Activated naive CD8-positive, alpha-beta T cell (primary cell): ENCODE results near the gene TRAPPC14.
"Not testable (repeated sequence)": the region's sequence is repeated elsewhere in the genome, so short reads cannot be mapped to it uniquely, and the experiment has no call there.

Experiments used
- H3K27ac Mint-ChIP-seq: one replicate; pipeline ENCODE4 v1.8.0; 2021; ENCODE audit warnings: mixed read lengths
- H3K27me3 Mint-ChIP-seq: one replicate; pipeline ENCODE4 v1.8.0; 2021; ENCODE audit warnings: mixed read lengths
- H3K36me3 Mint-ChIP-seq: one replicate; pipeline ENCODE4 v1.8.0; 2021; ENCODE audit warnings: mixed read lengths
- H3K4me1 Mint-ChIP-seq: one replicate; pipeline ENCODE4 v1.8.0; 2021; ENCODE audit warnings: low read depth, mixed read lengths
- H3K4me3 Mint-ChIP-seq: one replicate; pipeline ENCODE4 v1.8.0; 2021; ENCODE audit warnings: mild to moderate bottlenecking, mixed read lengths
- H3K9me3 Mint-ChIP-seq: one replicate; pipeline ENCODE4 v1.8.0; 2021; ENCODE audit warnings: low read depth, mixed read lengths

The TRAPPC14 gene

GRCh38 chr7:100158229-100159098 is at the start of gene TRAPPC14:
Gene TRAPPC14, minus strand, starts transcription at chr7:100158723. Its CDS starts 224 bp downstream, at chr7:100158499.
- no peaks in the 10 kb centered on the region for H3K9me3 Mint-ChIP-seq
- H3K4me1 Mint-ChIP-seq = peaks cover 56% of the 10 kb centered on the region
- peak within 1 kb of the TSS; percentile 85 for H3K4me3 Mint-ChIP-seq
- H3K27me3 Mint-ChIP-seq = no peaks in the 10 kb centered on the region
- H3K27ac Mint-ChIP-seq = peak within 1 kb of the TSS; percentile 81
- no peaks in the 10 kb centered on the region for H3K36me3 Mint-ChIP-seq

- Mint-ChIP-seq H3K36me3 (peaks cover 7% of the 10 kb centered on the region), H3K4me1 (peaks cover 14% of the 10 kb centered on the region), H3K9me3 (no peaks in the 10 kb centered on the region), H3K4me3 (no peak overlapping the region), H3K27me3 (no peaks in the 10 kb centered on the region), H3K27ac (no peak overlapping the region)
Measured at GRCh38 chr7:100204454-100204853, 45.9 kb upstream of the TRAPPC14 start.

DNA sequence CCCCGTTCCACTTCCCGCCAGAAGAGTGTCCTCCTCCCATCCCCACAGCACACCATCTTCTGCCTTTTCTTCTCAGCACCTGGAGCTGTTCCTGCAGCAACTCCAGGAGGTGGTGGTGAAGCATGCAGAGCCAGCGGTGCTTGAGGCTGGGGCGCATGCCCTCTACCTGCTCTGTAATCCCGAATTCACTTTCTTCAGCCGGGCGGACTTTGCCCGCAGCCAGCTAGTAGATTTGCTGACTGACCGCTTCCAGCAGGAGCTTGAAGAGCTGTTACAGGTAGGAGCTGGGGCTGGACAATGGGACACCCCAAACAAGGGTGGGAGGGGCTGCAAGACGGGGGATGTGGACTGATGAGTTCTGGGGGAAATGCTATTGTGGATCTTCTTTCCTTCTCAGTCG is 42.2 kb upstream of the TRAPPC14 start:
- no peak overlapping the region for H3K27ac Mint-ChIP-seq
- H3K4me3 Mint-ChIP-seq = no peak overlapping the region
- H3K4me1 Mint-ChIP-seq = peaks cover under 1% of the 10 kb centered on the region
- peaks cover 7% of the 10 kb centered on the region for H3K36me3 Mint-ChIP-seq
- no peaks in the 10 kb centered on the region for H3K27me3 Mint-ChIP-seq
- H3K9me3 Mint-ChIP-seq = no peaks in the 10 kb centered on the region

GRCh38 chr7:100198266-100198665 is 39.7 kb upstream of the TRAPPC14 start:
- no peaks in the 10 kb centered on the region for H3K27me3 Mint-ChIP-seq
- H3K27ac Mint-ChIP-seq = no peak overlapping the region
- peaks cover 14% of the 10 kb centered on the region for H3K4me1 Mint-ChIP-seq
- H3K36me3 Mint-ChIP-seq = peaks cover 3% of the 10 kb centered on the region
- H3K9me3 Mint-ChIP-seq = no peaks in the 10 kb centered on the region
- no peak overlapping the region for H3K4me3 Mint-ChIP-seq

- not testable (repeated sequence) for H3K27ac Mint-ChIP-seq, H3K4me3 Mint-ChIP-seq, H3K27me3 Mint-ChIP-seq, H3K9me3 Mint-ChIP-seq, H3K36me3 Mint-ChIP-seq
- peaks cover 37% of the 10 kb centered on the region for H3K4me1 Mint-ChIP-seq
Measured at GRCh38 chr7:100195901-100196322, 37.4 kb upstream of the TRAPPC14 start.

GRCh38 chr7:100195222-100195621 is 36.7 kb upstream of the TRAPPC14 start:
- H3K27ac Mint-ChIP-seq = no peak overlapping the region
- H3K4me1 Mint-ChIP-seq = peaks cover 43% of the 10 kb centered on the region
- H3K4me3 Mint-ChIP-seq = no peak overlapping the region
- no peaks in the 10 kb centered on the region for H3K9me3 Mint-ChIP-seq
- peaks cover 3% of the 10 kb centered on the region for H3K36me3 Mint-ChIP-seq
- H3K27me3 Mint-ChIP-seq = no peaks in the 10 kb centered on the region

GRCh38 chr7:100192969-100193368 is 34.4 kb upstream of the TRAPPC14 start:
- Mint-ChIP-seq H3K27ac (peak overlapping the region; percentile 46), H3K4me3 (no peak overlapping the region), H3K4me1 (peaks cover 50% of the 10 kb centered on the region), H3K9me3 (no peaks in the 10 kb centered on the region), H3K27me3 (no peaks in the 10 kb centered on the region), H3K36me3 (no peaks in the 10 kb centered on the region)

DNA sequence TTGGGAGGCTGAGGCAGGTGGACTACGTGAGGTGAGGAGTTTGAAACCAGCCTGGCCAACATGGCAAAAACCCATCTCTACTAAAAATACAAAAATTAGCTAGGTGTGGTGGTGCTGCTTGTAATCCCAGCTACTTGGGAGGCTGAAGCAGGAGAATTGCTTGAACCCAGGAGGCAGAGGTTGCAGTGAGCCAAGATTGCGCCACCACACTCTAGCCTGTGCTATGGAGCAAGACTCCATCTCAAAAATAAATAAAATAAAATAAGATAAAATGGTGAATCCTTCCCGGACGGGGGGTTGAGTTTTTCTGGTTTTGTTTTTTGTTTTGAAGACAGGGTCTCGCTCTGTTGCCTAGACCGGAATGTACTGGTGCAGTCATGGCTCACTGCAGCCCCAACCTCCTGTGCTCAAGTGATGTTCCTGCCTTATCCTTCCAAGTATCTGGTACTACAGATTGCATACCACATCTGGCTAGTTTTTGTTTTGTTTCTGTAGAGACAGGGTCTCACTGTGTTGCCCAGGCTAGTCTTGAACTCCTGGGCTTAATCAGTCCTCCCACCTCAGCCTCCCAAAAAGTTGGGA is 33.8 kb upstream of the TRAPPC14 start:
- H3K36me3 Mint-ChIP-seq, H3K9me3 Mint-ChIP-seq, H3K27me3 Mint-ChIP-seq, H3K4me3 Mint-ChIP-seq: not testable (repeated sequence)
- peak overlapping the region; percentile 54 for H3K27ac Mint-ChIP-seq
- H3K4me1 Mint-ChIP-seq = peaks cover 50% of the 10 kb centered on the region

- H3K9me3 Mint-ChIP-seq = no peaks in the 10 kb centered on the region
- H3K4me1 Mint-ChIP-seq = peaks cover 50% of the 10 kb centered on the region
- no peak overlapping the region for H3K4me3 Mint-ChIP-seq
- H3K27ac Mint-ChIP-seq = peak overlapping the region; percentile 54
- H3K36me3 Mint-ChIP-seq = no peaks in the 10 kb centered on the region
- H3K27me3 Mint-ChIP-seq = no peaks in the 10 kb centered on the region
Measured at GRCh38 chr7:100191775-100192174, 33.3 kb upstream of the TRAPPC14 start.

GRCh38 chr7:100190048-100190711 is 31.7 kb upstream of the TRAPPC14 start:
- no peaks in the 10 kb centered on the region for H3K36me3 Mint-ChIP-seq
- peaks cover 45% of the 10 kb centered on the region for H3K4me1 Mint-ChIP-seq
- no peaks in the 10 kb centered on the region for H3K9me3 Mint-ChIP-seq
- H3K27me3 Mint-ChIP-seq = no peaks in the 10 kb centered on the region
- no peak overlapping the region for H3K4me3 Mint-ChIP-seq
- peak overlapping the region; percentile 86 for H3K27ac Mint-ChIP-seq

GRCh38 chr7:100189061-100189460 is 30.5 kb upstream of the TRAPPC14 start:
- no peaks in the 10 kb centered on the region for H3K9me3 Mint-ChIP-seq
- H3K4me3 Mint-ChIP-seq = no peak overlapping the region
- no peaks in the 10 kb centered on the region for H3K36me3 Mint-ChIP-seq
- peaks cover 40% of the 10 kb centered on the region for H3K4me1 Mint-ChIP-seq
- H3K27ac Mint-ChIP-seq = no peak overlapping the region
- H3K27me3 Mint-ChIP-seq = no peaks in the 10 kb centered on the region

DNA sequence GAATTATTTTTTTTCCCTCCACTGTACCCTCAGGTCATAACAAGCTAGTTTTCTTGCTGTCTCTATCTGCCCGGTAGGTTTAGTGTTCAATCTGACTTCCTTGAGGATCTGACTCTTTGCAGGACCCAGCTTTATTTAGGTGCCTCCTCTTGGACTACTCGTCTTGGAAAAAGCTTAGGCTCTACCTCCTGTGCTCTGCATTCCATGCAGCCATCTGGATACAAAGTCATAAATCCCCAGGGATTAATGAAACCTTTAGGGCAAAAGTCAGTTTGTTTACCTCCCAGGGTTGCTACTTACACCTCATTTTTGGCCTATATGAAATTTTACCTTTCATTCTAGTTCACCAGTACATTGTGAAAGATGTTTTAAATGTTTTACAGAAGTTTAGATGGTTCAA is 27.2 kb upstream of the TRAPPC14 start:
- H3K36me3 Mint-ChIP-seq = no peaks in the 10 kb centered on the region
- H3K27me3 Mint-ChIP-seq = no peaks in the 10 kb centered on the region
- no peak overlapping the region for H3K27ac Mint-ChIP-seq
- H3K4me3 Mint-ChIP-seq = no peak overlapping the region
- H3K4me1 Mint-ChIP-seq = peaks cover 40% of the 10 kb centered on the region
- H3K9me3 Mint-ChIP-seq = no peaks in the 10 kb centered on the region

DNA sequence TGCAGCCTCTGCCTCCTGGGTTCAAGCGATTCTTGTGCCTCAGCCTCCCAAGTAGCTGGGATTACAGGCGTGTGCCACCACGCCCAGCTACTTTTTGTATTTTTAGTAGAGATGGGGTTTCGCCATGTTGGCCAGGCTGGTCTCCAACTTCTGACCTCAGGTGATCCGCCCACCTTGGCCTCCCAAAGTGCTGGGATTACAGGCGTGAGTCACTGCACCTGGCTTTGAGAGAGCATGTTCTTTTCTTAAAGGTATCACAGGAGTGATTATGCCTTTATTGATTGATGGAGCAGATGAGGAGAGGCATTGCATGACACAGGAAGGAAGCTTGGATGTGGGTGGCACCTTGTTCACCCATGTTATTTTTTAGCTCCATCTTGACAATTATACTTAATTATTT is 24.6 kb upstream of the TRAPPC14 start:
- not testable (repeated sequence) for H3K27me3 Mint-ChIP-seq, H3K9me3 Mint-ChIP-seq, H3K4me3 Mint-ChIP-seq, H3K36me3 Mint-ChIP-seq, H3K27ac Mint-ChIP-seq
- H3K4me1 Mint-ChIP-seq = peaks cover 39% of the 10 kb centered on the region

GRCh38 chr7:100182616-100183015 is 24.1 kb upstream of the TRAPPC14 start:
- H3K27me3 Mint-ChIP-seq, H3K9me3 Mint-ChIP-seq, H3K4me3 Mint-ChIP-seq, H3K36me3 Mint-ChIP-seq: not testable (repeated sequence)
- H3K27ac Mint-ChIP-seq = peak overlapping the region; percentile 30
- peaks cover 39% of the 10 kb centered on the region for H3K4me1 Mint-ChIP-seq

DNA sequence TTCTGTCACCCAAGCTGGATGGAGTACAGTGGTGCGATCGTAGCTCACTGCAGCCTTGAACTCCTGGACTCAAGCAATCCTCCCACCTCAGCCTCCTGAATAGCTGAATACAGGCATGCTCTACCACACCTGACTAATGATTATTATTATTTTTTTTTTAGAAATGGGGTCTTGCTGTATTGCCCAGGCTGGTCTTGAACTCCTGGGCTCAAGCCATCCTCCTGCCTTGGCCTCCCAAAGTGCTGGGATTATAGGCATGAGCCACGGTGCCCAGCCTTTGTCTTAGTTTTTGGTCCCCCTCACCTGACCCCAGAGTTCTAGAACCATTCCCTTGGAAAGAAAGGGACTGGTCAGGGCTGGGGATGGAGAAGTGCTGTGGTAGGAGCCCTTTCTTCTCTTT is 21.6 kb upstream of the TRAPPC14 start:
- H3K4me1 Mint-ChIP-seq = peaks cover 49% of the 10 kb centered on the region
- not testable (repeated sequence) for H3K9me3 Mint-ChIP-seq
- peak overlapping the region; percentile 58 for H3K27ac Mint-ChIP-seq

More for the DNA sequence above, 21.6 kb upstream of the TRAPPC14 start:
- H3K36me3 Mint-ChIP-seq, H3K27me3 Mint-ChIP-seq: not testable (repeated sequence)
- peak overlapping the region; percentile 52 for H3K4me3 Mint-ChIP-seq
